Activated CD8-positive, alpha-beta T cell treated with anti-CD3 and anti-CD28 coated beads, Interleukin-2, amount 10 ng/mL, durations not matched to agents 7 days and 5 days (primary cell): ENCODE measurements around the gene RSAD1. TPM values are rescaled to one million over a fixed set of nuclear protein-coding genes. Genes with fewer than 3 reads are reported as not detected.

ENCODE experiments used
- total RNA-seq, 2 experiments: library from RNA; stranded (reverse); gene quantifications; one replicate each; pipeline ENCODE4 v1.2.3, GENCODE V29; 2021

Gene RSAD1
- total RNA-seq, 2 experiments from 2014 or later: 26.6 to 28.4 TPM

Other genes with a start within 250 kb of the RSAD1 start
- not detected for gene TMEM92, start 204.4 kb upstream of the RSAD1 start, total RNA-seq
- gene XYLT2, start 132.7 kb upstream of the RSAD1 start, total RNA-seq: 10 to 100 TPM; 24.7 to 26.0 TPM
- gene MRPL27, start 105.7 kb upstream of the RSAD1 start, total RNA-seq: 10 to 100 TPM; 81.0 to 85.4 TPM
- 10 to 100 TPM; 23.5 to 27.8 TPM for gene EME1, start 105.6 kb upstream of the RSAD1 start, total RNA-seq
- gene LRRC59, start 81.3 kb upstream of the RSAD1 start, total RNA-seq: 10 to 100 TPM; 77.7 to 77.9 TPM
- 10 to 100 TPM; 33.1 to 33.4 TPM for gene ACSF2, start 52.6 kb upstream of the RSAD1 start, total RNA-seq
- not detected for gene CHAD, start 10.0 kb upstream of the RSAD1 start, total RNA-seq
- gene MYCBPAP, start 29.6 kb downstream of the RSAD1 start, total RNA-seq: 1 to 10 TPM; 7.7 to 9.3 TPM
- gene EPN3, start 53.9 kb downstream of the RSAD1 start, total RNA-seq: not detected
- 10 to 100 TPM; 23.9 to 27.3 TPM for gene SPATA20, start 68.3 kb downstream of the RSAD1 start, total RNA-seq
- not detected for gene CACNA1G, start 81.9 kb downstream of the RSAD1 start, total RNA-seq
- gene ABCC3, start 156.0 kb downstream of the RSAD1 start, total RNA-seq: not detected
- gene ANKRD40, start 229.1 kb downstream of the RSAD1 start, total RNA-seq: 10 to 100 TPM; 28.9 to 31.2 TPM
- gene LUC7L3, start 240.7 kb downstream of the RSAD1 start, total RNA-seq: 100 to 1,000 TPM; 112 to 116 TPM